ENCODE results near the gene ARHGAP22. TPM values are rescaled to one million over a fixed set of nuclear protein-coding genes. Genes with fewer than 3 reads are reported as not detected.

The ARHGAP22 gene
- total and polyA plus RNA-seq, 2 donors (not counting 1 experiment from before 2014, with no cell fraction given), result 10.4 to 75.5 TPM

- H3K36me3 ChIP-seq (ENCODE audit: control insufficient read depth, insufficient read depth, low read length), result no peaks in the 10 kb centered on the region
- peaks cover 16% of the 10 kb centered on the region for H3K4me1 ChIP-seq (ENCODE audit: control insufficient read depth, extremely low read depth, insufficient read depth, low read length)
- H4K20me1 ChIP-seq (ENCODE audit: control insufficient read depth, extremely low read depth, insufficient read depth, low read length), result no peaks in the 10 kb centered on the region
- TF ChIP-seq EZH2 (IDR thresholded peaks at IDR 0.05; ENCODE audit: low read length, missing control alignments) (no peak), CTCF (conservative IDR thresholded peaks at IDR 0.05 in 1 of 2, IDR thresholded peaks at IDR 0.05 in 1 of 2; ENCODE audit: low read depth in 1 of 2, low read length in 2 of 2) (no peak)
- no peaks in the 10 kb centered on the region for H3K9me3 ChIP-seq (ENCODE audit: control insufficient read depth, insufficient read depth, low read depth, low read length)
- no peaks in the 10 kb centered on the region for H3K79me2 ChIP-seq (ENCODE audit: control insufficient read depth, insufficient read depth, low read length)
- no peak overlapping the region for H3K4me2 ChIP-seq (ENCODE audit: extremely low read depth, insufficient read depth, low read length)
- no peak for DNase-seq (ENCODE audit: low read depth in 2 of 2)
- H3K27me3 ChIP-seq (ENCODE audit: control insufficient read depth, insufficient read depth, low read length), result no peaks in the 10 kb centered on the region
- no peak overlapping the region for H3K9ac ChIP-seq (ENCODE audit: insufficient read depth, low read length)
- no peak overlapping the region for H2AFZ ChIP-seq (ENCODE audit: low read length)
- H3K4me3 ChIP-seq (replicated peaks in 1 of 4; ENCODE audit: control extremely low read depth in 1 of 4, insufficient read depth in 1 of 4, low read depth in 3 of 4, low read length in 4 of 4), result no peak overlapping the region
- H3K27ac ChIP-seq (ENCODE audit: insufficient read depth, low read length), result no peak overlapping the region
Observed at GRCh38 chr10:48613016-48613415, 8.1 kb upstream of the ARHGAP22 start.

DNA sequence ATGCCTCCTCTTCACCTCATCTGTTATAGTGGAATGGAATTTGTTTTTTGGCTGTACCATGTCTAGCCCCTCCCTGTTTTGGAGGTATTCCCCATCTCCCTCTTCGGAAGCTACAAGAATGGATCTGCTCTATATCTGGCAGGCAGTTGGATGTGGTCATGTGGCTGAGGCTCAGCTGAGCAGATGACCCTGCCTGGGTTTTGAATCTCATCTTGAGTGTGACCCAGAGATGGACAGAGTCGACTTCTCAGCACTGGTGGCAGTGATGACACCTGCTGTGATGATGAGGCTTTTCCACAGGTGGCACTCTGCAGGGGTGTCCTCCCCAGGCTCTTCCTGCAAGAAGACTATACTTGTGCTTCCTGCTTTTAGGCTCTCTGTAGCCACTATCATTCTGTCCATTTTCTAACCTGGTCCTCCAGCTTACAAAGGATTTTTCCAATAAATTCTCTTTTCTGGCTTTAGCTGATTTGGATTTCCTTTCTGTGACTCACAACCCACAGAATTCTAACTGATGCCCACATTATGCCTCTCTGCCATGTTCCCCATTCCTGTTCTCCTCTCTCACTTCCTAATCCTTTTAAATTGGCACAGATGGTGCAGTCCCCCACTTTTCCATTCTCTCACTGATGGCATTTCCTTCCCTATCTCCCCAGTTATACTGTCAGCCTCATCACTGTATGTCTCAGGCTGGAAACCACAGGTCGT lies 7.5 kb upstream of the ARHGAP22 start:
- H3K9ac ChIP-seq (ENCODE audit: insufficient read depth, low read length), result no peak overlapping the region
- H3K4me2 ChIP-seq (ENCODE audit: extremely low read depth, insufficient read depth, low read length), result no peak overlapping the region
- H3K27ac ChIP-seq (ENCODE audit: insufficient read depth, low read length), result no peak overlapping the region

DNA sequence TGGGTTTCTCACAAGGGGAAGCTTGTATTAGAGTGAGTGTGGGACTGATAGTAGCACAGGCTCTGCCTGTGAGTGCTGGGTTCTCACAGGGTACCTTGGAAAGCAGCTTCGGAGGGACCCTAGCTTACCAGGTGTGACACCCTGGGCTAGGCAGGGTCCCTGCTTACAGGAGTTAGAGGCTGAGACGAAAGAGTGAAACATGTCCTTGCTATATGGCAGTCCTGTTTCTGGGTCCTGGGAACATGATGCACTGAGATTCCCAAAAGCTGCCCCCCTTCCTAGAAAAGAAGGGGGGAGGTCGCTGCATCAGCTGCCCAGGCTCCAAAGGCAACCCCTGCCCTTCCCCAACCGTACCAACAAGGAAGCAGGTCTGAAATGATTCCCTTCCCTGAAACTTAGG lies 6.3 kb upstream of the ARHGAP22 start:
- Histone ChIP-seq H3K9ac (ENCODE audit: insufficient read depth, low read length) (no peak overlapping the region), H2AFZ (ENCODE audit: low read length) (no peak overlapping the region), H3K4me2 (ENCODE audit: extremely low read depth, insufficient read depth, low read length) (no peak overlapping the region), H3K79me2 (ENCODE audit: control insufficient read depth, insufficient read depth, low read length) (no peaks in the 10 kb centered on the region), H3K27me3 (ENCODE audit: control insufficient read depth, insufficient read depth, low read length) (no peaks in the 10 kb centered on the region), H4K20me1 (ENCODE audit: control insufficient read depth, extremely low read depth, insufficient read depth, low read length) (no peaks in the 10 kb centered on the region), H3K27ac (ENCODE audit: insufficient read depth, low read length) (no peak overlapping the region), H3K4me1 (ENCODE audit: control insufficient read depth, extremely low read depth, insufficient read depth, low read length) (peaks cover 32% of the 10 kb centered on the region), H3K36me3 (ENCODE audit: control insufficient read depth, insufficient read depth, low read length) (no peaks in the 10 kb centered on the region), H3K9me3 (ENCODE audit: control insufficient read depth, insufficient read depth, low read depth, low read length) (no peaks in the 10 kb centered on the region), H3K4me3 (replicated peaks in 1 of 4; ENCODE audit: control extremely low read depth in 1 of 4, insufficient read depth in 1 of 4, low read depth in 3 of 4, low read length in 4 of 4) (no peak overlapping the region)
- no peak for TF ChIP-seq EZH2 (IDR thresholded peaks at IDR 0.05; ENCODE audit: low read length, missing control alignments)
- no peak for TF ChIP-seq CTCF (conservative IDR thresholded peaks at IDR 0.05 in 1 of 2, IDR thresholded peaks at IDR 0.05 in 1 of 2; ENCODE audit: low read depth in 1 of 2, low read length in 2 of 2)
- no peak for DNase-seq (ENCODE audit: low read depth in 2 of 2)

More for the DNA sequence above, 7.5 kb upstream of the ARHGAP22 start:
- Histone ChIP-seq H3K27me3 (ENCODE audit: control insufficient read depth, insufficient read depth, low read length) (no peaks in the 10 kb centered on the region), H3K4me3 (replicated peaks in 1 of 4; ENCODE audit: control extremely low read depth in 1 of 4, insufficient read depth in 1 of 4, low read depth in 3 of 4, low read length in 4 of 4) (no peak overlapping the region), H4K20me1 (ENCODE audit: control insufficient read depth, extremely low read depth, insufficient read depth, low read length) (no peaks in the 10 kb centered on the region), H3K36me3 (ENCODE audit: control insufficient read depth, insufficient read depth, low read length) (no peaks in the 10 kb centered on the region), H3K79me2 (ENCODE audit: control insufficient read depth, insufficient read depth, low read length) (no peaks in the 10 kb centered on the region), H3K9me3 (ENCODE audit: control insufficient read depth, insufficient read depth, low read depth, low read length) (no peaks in the 10 kb centered on the region), H2AFZ (ENCODE audit: low read length) (no peak overlapping the region), H3K4me1 (ENCODE audit: control insufficient read depth, extremely low read depth, insufficient read depth, low read length) (peaks cover 22% of the 10 kb centered on the region)
- peak in 1 of 2 donors; percentile 74 for DNase-seq (ENCODE audit: low read depth in 2 of 2)
- TF ChIP-seq EZH2 (IDR thresholded peaks at IDR 0.05; ENCODE audit: low read length, missing control alignments), result no peak
- no peak for TF ChIP-seq CTCF (conservative IDR thresholded peaks at IDR 0.05 in 1 of 2, IDR thresholded peaks at IDR 0.05 in 1 of 2; ENCODE audit: low read depth in 1 of 2, low read length in 2 of 2)
